Gastroesophageal sphincter (tissue), 4 donors: ENCODE measurements around the gene NTRK1. TPM values are rescaled to one million over a fixed set of nuclear protein-coding genes. Genes with fewer than 3 reads are reported as not detected.

Source experiments
- ATAC-seq: fragments of 150-250 bp; one replicate; pipeline ENCODE4 v1.9.1; 2016; ENCODE audit warnings: mild to moderate bottlenecking, moderate library complexity
- H3K27ac ChIP-seq, 4 donors: fragments of 200-600 bp; sonication (generic) in 3 of 4; 1 replicate in 3 of 4; 2 replicates in 1 of 4; pipeline ENCODE4 v1.5.1; 2016 to 2019
- H3K27me3 ChIP-seq: fragments of 200-600 bp; sonication (generic); one replicate; pipeline ENCODE4 v1.5.1; 2019
- H3K36me3 ChIP-seq, 2 donors: fragments of 200-600 bp; sonication (generic); one replicate each; pipeline ENCODE4 v1.5.1; 2019; ENCODE audit warnings: control low read depth in 1 of 2
- H3K4me1 ChIP-seq, 3 donors: fragments of 200-600 bp; sonication (generic); 1 replicate in 2 of 3; 2 replicates in 1 of 3; pipeline ENCODE4 v1.5.1; 2016 to 2019; ENCODE audit warnings: control low read depth in 2 of 3
- H3K4me3 ChIP-seq, 2 donors: fragments of 200-600 bp; sonication (generic); one replicate each; pipeline ENCODE4 v1.5.1; 2019; ENCODE audit warnings: mild to moderate bottlenecking in 1 of 2, moderate library complexity in 1 of 2
- H3K9me3 ChIP-seq, 3 donors: fragments of 200-600 bp; sonication (generic); one replicate each; pipeline ENCODE4 v1.5.1; 2017 to 2019; ENCODE audit warnings: control low read depth in 2 of 3
- EP300 ChIP-seq: sonication (generic); formaldehyde crosslinking; IDR thresholded peaks from one replicate; pipeline ENCODE4 v1.6.1; 2017; ENCODE audit warnings: antibody characterized with exemption, mild to moderate bottlenecking
- POLR2A ChIP-seq, 2 donors: fragments of 450-650 bp; IDR thresholded peaks; one replicate each; pipeline ENCODE4 v1.6.1; 2017; ENCODE audit warnings: antibody characterized with exemption in 2 of 2, mild to moderate bottlenecking in 2 of 2, moderate library complexity in 1 of 2
- POLR2AphosphoS5 ChIP-seq: sonication (generic); formaldehyde crosslinking; IDR thresholded peaks from one replicate; pipeline ENCODE4 v1.6.1; 2017; ENCODE audit warnings: antibody characterized with exemption
- WGBS, 2 donors: methylation state at CpG; one replicate each; pipeline ENCODE4 v1.1.5; 2018; ENCODE audit warnings: low coverage in 1 of 2; 5-methylcytosine and 5-hydroxymethylcytosine counted together
- total RNA-seq, 4 donors: library from RNA; depleted of rRNA; stranded (reverse); fragments of >200 nt; gene quantifications; one replicate each; pipeline ENCODE4 v1.1.0, GENCODE V29; 2016
- TF ChIP-seq, protein P1 (sequence below), 4 experiments: fragments of 200-600 bp in 2 of 4; fragments of 450-650 bp in 2 of 4; sonication (generic) in 1 of 4; IDR thresholded peaks; one replicate each; pipeline ENCODE4 v1.5.1; 2017 to 2019; ENCODE audit warnings: antibody characterized with exemption in 4 of 4, mild to moderate bottlenecking in 2 of 4, moderate library complexity in 2 of 4

Gene NTRK1
- total RNA-seq, 4 donors from 2014 or later: 0.23 to 4.4 (median 0.72) TPM

DNA sequence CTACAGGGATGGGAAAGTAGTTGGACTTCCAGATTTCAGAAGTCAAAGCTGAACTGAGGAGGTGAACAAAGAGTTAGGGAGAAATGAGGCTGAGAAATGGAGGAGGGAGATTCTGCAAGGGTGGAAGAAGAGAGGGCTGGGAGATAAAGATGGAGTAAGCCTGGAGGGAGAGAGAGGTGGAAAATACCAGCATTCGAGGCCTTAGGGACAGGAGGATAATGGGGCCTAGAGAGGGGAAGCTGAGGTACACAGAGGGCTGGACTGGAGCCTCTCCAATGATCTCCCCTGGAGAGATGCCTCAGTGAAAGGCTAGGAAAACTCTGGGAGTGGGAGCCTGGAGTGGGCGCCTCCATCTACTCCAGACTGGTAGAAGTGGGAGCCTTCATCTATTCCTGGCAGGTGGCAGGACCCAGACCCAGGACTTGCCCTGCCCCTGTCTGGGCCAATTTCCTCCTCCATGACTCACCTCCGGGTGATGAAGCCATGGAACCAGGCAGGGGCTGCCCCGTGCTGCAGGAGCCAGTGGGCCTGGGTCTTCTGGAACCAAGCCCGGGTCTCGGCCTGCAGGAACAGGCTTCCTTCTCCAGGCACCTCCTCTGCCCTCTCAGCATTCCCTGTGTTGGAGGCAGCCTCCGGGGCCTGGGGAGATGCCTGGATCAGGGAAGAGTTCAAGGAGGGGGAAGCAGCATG is 45.9 kb upstream of the NTRK1 start:
- TF ChIP-seq, protein P1, sequence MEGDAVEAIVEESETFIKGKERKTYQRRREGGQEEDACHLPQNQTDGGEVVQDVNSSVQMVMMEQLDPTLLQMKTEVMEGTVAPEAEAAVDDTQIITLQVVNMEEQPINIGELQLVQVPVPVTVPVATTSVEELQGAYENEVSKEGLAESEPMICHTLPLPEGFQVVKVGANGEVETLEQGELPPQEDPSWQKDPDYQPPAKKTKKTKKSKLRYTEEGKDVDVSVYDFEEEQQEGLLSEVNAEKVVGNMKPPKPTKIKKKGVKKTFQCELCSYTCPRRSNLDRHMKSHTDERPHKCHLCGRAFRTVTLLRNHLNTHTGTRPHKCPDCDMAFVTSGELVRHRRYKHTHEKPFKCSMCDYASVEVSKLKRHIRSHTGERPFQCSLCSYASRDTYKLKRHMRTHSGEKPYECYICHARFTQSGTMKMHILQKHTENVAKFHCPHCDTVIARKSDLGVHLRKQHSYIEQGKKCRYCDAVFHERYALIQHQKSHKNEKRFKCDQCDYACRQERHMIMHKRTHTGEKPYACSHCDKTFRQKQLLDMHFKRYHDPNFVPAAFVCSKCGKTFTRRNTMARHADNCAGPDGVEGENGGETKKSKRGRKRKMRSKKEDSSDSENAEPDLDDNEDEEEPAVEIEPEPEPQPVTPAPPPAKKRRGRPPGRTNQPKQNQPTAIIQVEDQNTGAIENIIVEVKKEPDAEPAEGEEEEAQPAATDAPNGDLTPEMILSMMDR (IDR thresholded peaks at IDR 0.05): no peak
- peaks cover 18% of the 10 kb centered on the region for H3K27me3 ChIP-seq
- ATAC-seq: no peak
- H3K4me1 ChIP-seq: peaks cover 0 to 22% (median 18%) of the 10 kb centered on the region in 3 donors
- H3K9me3 ChIP-seq: no peaks in the 10 kb centered on the region
- 56 to 100% methylated on average over 1 to 2 of the region's 7 CpGs for WGBS, 2 donors
- H3K4me3 ChIP-seq: no peak overlapping the region
- H3K36me3 ChIP-seq: no peaks in the 10 kb centered on the region
- H3K27ac ChIP-seq: peak overlapping the region in 3 of 4 donors; percentile 64 to 76 (median 75)

DNA sequence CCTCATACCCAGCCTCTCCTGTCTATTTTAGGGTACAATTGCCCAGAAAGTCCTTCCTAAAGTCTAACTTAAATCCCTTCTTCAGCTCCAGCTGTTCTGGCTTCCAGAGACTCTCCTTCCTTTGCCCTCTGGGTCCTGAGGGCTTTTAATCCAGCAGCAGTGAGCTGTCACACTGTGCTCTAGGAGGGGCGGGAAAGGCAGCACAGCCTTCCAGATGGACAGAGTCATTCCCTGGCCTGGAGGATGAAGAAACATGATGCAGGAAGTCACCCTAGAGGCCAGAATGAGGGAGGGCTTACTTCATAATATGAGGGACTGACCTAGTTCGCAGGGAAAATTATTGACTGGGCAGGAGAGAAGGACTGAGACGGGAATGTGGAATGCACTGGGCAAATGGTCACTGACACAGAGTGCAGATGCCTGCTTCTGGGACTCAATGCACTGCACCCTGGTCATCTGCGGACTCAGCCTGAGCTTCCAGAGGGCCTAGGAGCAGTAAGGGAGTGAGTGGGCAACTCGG is 45.3 kb upstream of the NTRK1 start:
- H3K9me3 ChIP-seq: no peaks in the 10 kb centered on the region
- peak; percentile 93 for ATAC-seq
- TF ChIP-seq POLR2AphosphoS5 (peak; percentile 50), POLR2A (IDR thresholded peaks at IDR 0.05) (peak; percentile 10 to 14), EP300 (no peak)
- TF ChIP-seq, protein P1 (IDR thresholded peaks at IDR 0.05): peak in 1 of 4 experiments; percentile 12
- H3K36me3 ChIP-seq: no peaks in the 10 kb centered on the region
- H3K4me3 ChIP-seq: peak overlapping the region in 1 of 2 donors; percentile 38
- peaks cover 0 to 22% (median 18%) of the 10 kb centered on the region in 3 donors for H3K4me1 ChIP-seq
- 45 to 52% methylated on average over 2 of the region's 5 CpGs for WGBS, 2 donors
- H3K27ac ChIP-seq: peak overlapping the region in 3 of 4 donors; percentile 64 to 76 (median 75)
- H3K27me3 ChIP-seq: peaks cover 18% of the 10 kb centered on the region

DNA sequence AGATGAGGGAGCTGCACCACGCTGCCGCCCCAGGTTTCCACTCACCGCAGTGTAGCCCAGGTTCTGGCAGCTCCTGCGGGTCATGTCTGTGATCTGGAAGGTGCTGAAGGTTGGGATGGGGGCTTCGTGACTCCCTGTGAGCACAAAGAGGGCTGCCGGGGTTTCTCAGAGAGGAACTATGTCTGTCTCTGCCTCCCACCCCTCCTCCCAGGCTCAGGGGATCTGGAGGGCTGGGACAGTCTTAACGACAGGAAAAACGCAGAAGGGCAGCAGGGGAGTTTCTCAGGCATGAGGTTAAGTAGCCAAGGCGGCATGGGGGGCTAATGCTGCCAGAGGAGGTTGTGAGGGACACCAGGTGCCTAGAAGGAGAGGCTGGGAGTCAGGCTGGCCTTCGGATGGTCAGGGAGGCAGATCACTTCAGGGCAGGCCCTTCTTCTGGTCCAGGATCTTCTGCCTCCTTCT is 44.7 kb upstream of the NTRK1 start:
- Histone ChIP-seq H3K27me3 (peaks cover 14% of the 10 kb centered on the region), H3K4me3 (peak overlapping the region in 1 of 2 donors; percentile 38), H3K4me1 (peaks cover 0 to 22% (median 18%) of the 10 kb centered on the region in 3 donors), H3K27ac (peak overlapping the region in 3 of 4 donors; percentile 64 to 76 (median 75)), H3K36me3 (no peaks in the 10 kb centered on the region), H3K9me3 (no peaks in the 10 kb centered on the region)
- TF ChIP-seq POLR2A (IDR thresholded peaks at IDR 0.05) (no peak), POLR2AphosphoS5 (no peak), EP300 (no peak)
- TF ChIP-seq, protein P1 (IDR thresholded peaks at IDR 0.05): no peak
- no peak for ATAC-seq
- WGBS, 2 donors: no CpG with 5 or more reads among the region's 10 CpGs

DNA sequence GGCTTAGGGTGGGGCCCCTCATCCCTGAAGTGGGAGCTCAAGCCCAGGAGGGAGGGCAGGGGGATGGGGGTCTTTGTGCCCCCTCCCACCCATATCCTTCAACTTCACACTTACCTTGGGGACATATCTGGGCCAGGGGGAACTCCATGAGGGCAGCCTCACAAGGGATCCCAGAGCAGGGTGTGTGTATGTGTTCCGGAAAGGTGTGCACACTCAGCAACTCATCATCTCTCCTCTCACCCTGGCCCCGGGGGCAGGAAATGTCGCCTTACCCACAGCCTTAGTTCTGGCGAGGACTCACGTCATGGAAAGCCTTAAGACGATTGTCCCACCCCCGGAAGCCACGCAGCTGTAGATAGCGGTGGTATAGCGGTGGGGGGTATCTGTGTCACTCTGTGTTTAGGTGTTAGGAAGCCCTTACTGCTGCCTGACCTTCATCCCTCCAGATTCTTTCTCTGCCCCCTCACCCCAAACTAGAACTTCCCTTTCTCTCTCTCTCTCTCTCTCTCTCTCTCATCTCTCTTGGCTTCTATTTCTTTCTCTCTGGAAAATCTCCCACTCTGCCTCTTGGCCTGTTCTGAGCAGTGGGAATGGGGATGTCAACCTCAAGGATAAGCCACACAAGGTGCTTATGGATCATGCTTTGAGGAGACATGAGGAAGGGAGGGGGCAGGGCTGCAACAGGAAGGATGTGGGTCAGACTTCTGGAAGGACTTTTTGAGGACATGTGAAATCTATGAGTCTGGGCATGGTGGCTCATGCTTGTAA is 43.9 kb upstream of the NTRK1 start, which contains the start of gene SH2D2A:
Gene SH2D2A, minus strand, starts transcription at position 288 of the 768 bp plus-strand sequence. Its CDS starts 140 bp downstream, at position 148.
- peak within 1 kb of the TSS in 1 of 2 donors; percentile 38 for H3K4me3 ChIP-seq
- H3K4me1 ChIP-seq: peaks cover 0 to 22% (median 18%) of the 10 kb centered on the region in 3 donors
- TF ChIP-seq EP300 (no peak), POLR2A (IDR thresholded peaks at IDR 0.05) (no peak), POLR2AphosphoS5 (no peak)
- TF ChIP-seq, protein P1 (IDR thresholded peaks at IDR 0.05): no peak
- no peaks in the 10 kb centered on the region for H3K9me3 ChIP-seq
- WGBS, 2 donors: 30 to 51% methylated on average over 9 of the region's 10 CpGs
- H3K27me3 ChIP-seq: peaks cover 14% of the 10 kb centered on the region
- ATAC-seq: no peak
- no peaks in the 10 kb centered on the region for H3K36me3 ChIP-seq
- peak within 1 kb of the TSS in 3 of 4 donors; percentile 64 to 76 (median 75) for H3K27ac ChIP-seq
